Ovary (tissue), 9 donors: ENCODE results near the gene XYLT1. TPM values are rescaled to one million over a fixed set of nuclear protein-coding genes. Genes with fewer than 3 reads are reported as not detected.

Source experiments
- DNase-seq, 5 donors: peaks; one replicate each; pipeline ENCODE4 v3.0.0-alpha.2; 2019 to 2020
- H3K27ac ChIP-seq, 2 donors: fragments of 200-600 bp; one replicate each; pipeline versions ENCODE4 v1.5.1 to v1.8.0; 2019 to 2022
- H3K27me3 ChIP-seq: fragments of 200-600 bp; one replicate; pipeline ENCODE4 v1.8.0; 2022
- H3K36me3 ChIP-seq: fragments of 200-600 bp; sonication (generic); one replicate; pipeline ENCODE4 v1.5.1; 2019
- H3K4me1 ChIP-seq: one replicate; pipeline ENCODE4 v1.8.1; 2013; ENCODE audit warnings: mild to moderate bottlenecking, moderate library complexity; ENCODE audit not compliant: insufficient read depth
- H3K4me3 ChIP-seq: fragments of 200-600 bp; sonication (generic); one replicate; pipeline ENCODE4 v1.5.1; 2017
- H3K9me3 ChIP-seq, 2 donors: fragments of 200-600 bp in 1 of 2; sonication (generic) in 1 of 2; one replicate each; pipeline versions ENCODE4 v1.5.1 to v1.8.1; 2013 to 2019; ENCODE audit warnings: mild to moderate bottlenecking in 1 of 2, moderate library complexity in 1 of 2
- EP300 ChIP-seq: sonication (generic); formaldehyde crosslinking; IDR thresholded peaks from one replicate; pipeline ENCODE4 v1.6.1; 2017; ENCODE audit warnings: antibody characterized with exemption
- POLR2A ChIP-seq: fragments of 450-650 bp; IDR thresholded peaks from one replicate; pipeline ENCODE4 v1.6.1; 2017; ENCODE audit warnings: antibody characterized with exemption, mild to moderate bottlenecking, moderate library complexity
- WGBS, 3 donors: extraction: QIAGEN DNeasy Blood & Tissue Kit in 1 of 3; methylation state at CpG; one replicate each; pipeline versions ENCODE4 v1.1.5 to v1.1.7; 2013 to 2017; 5-methylcytosine and 5-hydroxymethylcytosine counted together
- intact Hi-C, 4 donors: fragments of 100-400 bp; cut with DNase I; formaldehyde crosslinking; loops; one replicate each; pipeline versions ENCODE4 v1.11.0 to v1.15.1; 2022 to 2023
- polyA plus RNA-seq, 2 donors: library from polyadenylated mRNA; stranded (reverse); fragments of 200-250 nt in 1 of 2; fragments of 350-450 nt in 1 of 2; fragmentation: Illumina TruSeq in 1 of 2; extraction: RNeasy Lipid Tissue Mini Kit (QIAGEN cat#74804) in 1 of 2; gene quantifications; one replicate each; pipeline ENCODE4 v1.2.3, GENCODE V29; 2013 to 2014
- total RNA-seq, 7 donors: library from RNA; depleted of rRNA in 2 of 7; stranded (reverse); fragments of >200 nt in 2 of 7; fragmentation: NEBNext Ultra II Directional in 3 of 7; extraction: Animal tissue kit (Norgen Biotek cat#: 25700) in 3 of 7; gene quantifications; one replicate each; pipeline versions ENCODE4 v1.1.0 to v1.2.4, GENCODE V29; 2016 to 2023
- TF ChIP-seq, protein P1 (sequence below), 3 donors: fragments of 450-650 bp in 2 of 3; fragments of 200-600 bp in 1 of 3; IDR thresholded peaks; one replicate each; pipeline versions ENCODE4 v1.5.1 to v1.8.0; 2016 to 2022; ENCODE audit warnings: antibody characterized with exemption in 3 of 3, mild to moderate bottlenecking in 1 of 3
- donor health status: DM: no; HTN: no; CAD: no; lungs with moderate emphysema.
- donor health status: DM: no; HTN: no; CAD: no.
- donor health status: Bipolar disorder and iron deficiency.
- donor health status: DM: yes; HTN: yes; CAD: no.
- donor health status: DM: no; HTN: no; CAD: no.
- donor health status: DM: yes; HTN: yes; CAD: no.

The XYLT1 gene
- total and polyA plus RNA-seq, 9 donors: 3.2 to 38.0 (median 17.3) TPM

DNA sequence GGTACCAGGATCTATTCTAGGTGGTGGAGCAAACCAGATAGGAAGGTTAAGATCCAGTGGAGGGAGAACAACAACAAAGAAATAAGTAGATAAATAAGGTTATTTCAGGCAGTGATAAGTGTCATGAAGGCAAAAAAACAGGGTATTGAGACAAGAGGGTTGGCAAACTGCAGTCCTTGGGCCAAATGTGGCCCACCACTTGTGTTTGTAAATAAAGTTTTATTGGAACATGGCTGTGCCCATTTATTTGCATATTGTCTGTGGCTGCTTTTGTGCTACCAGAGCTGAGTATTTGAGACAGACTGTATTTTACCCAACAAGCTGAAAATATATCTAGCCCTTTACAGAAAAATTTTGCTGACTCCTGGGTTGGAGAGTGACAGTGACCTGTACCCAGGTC, 361.3 kb downstream of the XYLT1 start:
- DNase-seq: no peak

GRCh38 chr16:17108596-17108995, 362.2 kb downstream of the XYLT1 start:
- TF ChIP-seq POLR2A: no peak
- TF ChIP-seq, protein P1, sequence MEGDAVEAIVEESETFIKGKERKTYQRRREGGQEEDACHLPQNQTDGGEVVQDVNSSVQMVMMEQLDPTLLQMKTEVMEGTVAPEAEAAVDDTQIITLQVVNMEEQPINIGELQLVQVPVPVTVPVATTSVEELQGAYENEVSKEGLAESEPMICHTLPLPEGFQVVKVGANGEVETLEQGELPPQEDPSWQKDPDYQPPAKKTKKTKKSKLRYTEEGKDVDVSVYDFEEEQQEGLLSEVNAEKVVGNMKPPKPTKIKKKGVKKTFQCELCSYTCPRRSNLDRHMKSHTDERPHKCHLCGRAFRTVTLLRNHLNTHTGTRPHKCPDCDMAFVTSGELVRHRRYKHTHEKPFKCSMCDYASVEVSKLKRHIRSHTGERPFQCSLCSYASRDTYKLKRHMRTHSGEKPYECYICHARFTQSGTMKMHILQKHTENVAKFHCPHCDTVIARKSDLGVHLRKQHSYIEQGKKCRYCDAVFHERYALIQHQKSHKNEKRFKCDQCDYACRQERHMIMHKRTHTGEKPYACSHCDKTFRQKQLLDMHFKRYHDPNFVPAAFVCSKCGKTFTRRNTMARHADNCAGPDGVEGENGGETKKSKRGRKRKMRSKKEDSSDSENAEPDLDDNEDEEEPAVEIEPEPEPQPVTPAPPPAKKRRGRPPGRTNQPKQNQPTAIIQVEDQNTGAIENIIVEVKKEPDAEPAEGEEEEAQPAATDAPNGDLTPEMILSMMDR (IDR thresholded peaks at IDR 0.05): no peak
- TF ChIP-seq EP300: no peak
- Histone ChIP-seq H3K27ac (no peak overlapping the region), H3K27me3 (no peaks in the 10 kb centered on the region), H3K4me1 (no peaks in the 10 kb centered on the region), H3K9me3 (no peaks in the 10 kb centered on the region), H3K4me3 (no peak overlapping the region), H3K36me3 (no peaks in the 10 kb centered on the region)
- DNase-seq: no peak
- intact Hi-C loops: no loop called here
- WGBS, 3 donors: 88 to 94% (median 88%) methylated on average over 17 of the region's 17 CpGs

More for the DNA sequence above, 361.3 kb downstream of the XYLT1 start:
- Histone ChIP-seq H3K4me1 (no peaks in the 10 kb centered on the region), H3K27me3 (no peaks in the 10 kb centered on the region), H3K4me3 (no peak overlapping the region), H3K9me3 (no peaks in the 10 kb centered on the region), H3K27ac (no peak overlapping the region), H3K36me3 (no peaks in the 10 kb centered on the region)
- intact Hi-C loops: no loop called here
- TF ChIP-seq EP300 (no peak), POLR2A (no peak)
- TF ChIP-seq, protein P1 (IDR thresholded peaks at IDR 0.05): no peak

DNA sequence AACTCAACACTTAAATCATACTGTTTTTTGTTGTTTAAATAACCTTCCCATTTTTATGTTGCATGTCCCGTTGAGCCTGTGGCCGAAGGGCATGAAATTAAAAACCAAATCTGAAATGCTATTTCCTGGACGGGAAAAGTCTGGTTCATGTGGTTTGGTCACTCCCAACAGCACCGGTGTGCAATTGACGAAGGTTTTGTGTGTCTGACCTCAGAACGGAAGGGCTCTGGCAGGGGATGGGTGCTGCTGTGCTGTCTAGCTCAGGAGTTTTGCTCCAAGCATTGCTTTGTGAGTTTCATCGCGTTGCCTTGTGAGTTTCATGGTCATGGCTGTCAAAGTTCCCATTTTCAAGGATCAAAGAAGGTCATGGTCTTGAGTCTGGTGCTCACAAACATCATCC, 363.3 kb downstream of the XYLT1 start:
- H3K9me3 ChIP-seq: no peaks in the 10 kb centered on the region
- TF ChIP-seq, protein P1 (IDR thresholded peaks at IDR 0.05): no peak
- TF ChIP-seq EP300: no peak
- TF ChIP-seq POLR2A: no peak

GRCh38 chr16:17106243-17106791, 364.4 kb downstream of the XYLT1 start:
- intact Hi-C loops: no loop called here
- no peaks in the 10 kb centered on the region for H3K9me3 ChIP-seq
- H3K4me1 ChIP-seq: no peaks in the 10 kb centered on the region
- DNase-seq: no peak
- H3K27me3 ChIP-seq: no peaks in the 10 kb centered on the region
- no peak overlapping the region for H3K27ac ChIP-seq
- H3K4me3 ChIP-seq: no peak overlapping the region
- H3K36me3 ChIP-seq: no peaks in the 10 kb centered on the region
- TF ChIP-seq EP300: no peak
- TF ChIP-seq, protein P1 (IDR thresholded peaks at IDR 0.05): no peak
- TF ChIP-seq POLR2A: no peak
- 57 to 62% (median 60%) methylated on average over 14 of the region's 14 CpGs for WGBS, 3 donors

More for the DNA sequence above, 363.3 kb downstream of the XYLT1 start:
- Histone ChIP-seq H3K27me3 (no peaks in the 10 kb centered on the region), H3K4me3 (no peak overlapping the region), H3K36me3 (no peaks in the 10 kb centered on the region), H3K4me1 (no peaks in the 10 kb centered on the region), H3K27ac (no peak overlapping the region)
- intact Hi-C loops: no loop called here
- no peak for DNase-seq
- 84 to 89% (median 86%) methylated on average over 8 of the region's 8 CpGs for WGBS, 3 donors
